Ishikawa (cell line): ENCODE data around the gene CTSK.

Source experiments
- CEBPB ChIP-seq: IDR thresholded peaks from 2 replicates; pipeline ENCODE4 v1.6.1; 2012
- CREB1 ChIP-seq: IDR thresholded peaks from 2 replicates; pipeline ENCODE4 v1.6.1; 2012; ENCODE audit warnings: low read depth
- EGR1 ChIP-seq: IDR thresholded peaks from 2 replicates; pipeline ENCODE4 v1.6.1; 2012
- EP300 ChIP-seq: IDR thresholded peaks from 2 replicates; pipeline ENCODE4 v1.6.1; 2012; ENCODE audit warnings: borderline replicate concordance
- FOXM1 ChIP-seq: IDR thresholded peaks from 2 replicates; pipeline ENCODE4 v1.6.1; 2012; ENCODE audit warnings: low read depth, borderline replicate concordance
- MAX ChIP-seq: IDR thresholded peaks from 2 replicates; pipeline ENCODE4 v1.6.1; 2012
- NFIC ChIP-seq: IDR thresholded peaks from 2 replicates; pipeline ENCODE4 v1.6.1; 2012
- RAD21 ChIP-seq: IDR thresholded peaks from 2 replicates; pipeline ENCODE4 v1.6.1; 2012; ENCODE audit warnings: low read depth
- TAF1 ChIP-seq: IDR thresholded peaks from 2 replicates; pipeline ENCODE4 v1.6.1; 2012; ENCODE audit warnings: low read depth, mild to moderate bottlenecking
- TCF12 ChIP-seq: IDR thresholded peaks from 2 replicates; pipeline ENCODE4 v1.6.1; 2012; ENCODE audit warnings: low read depth
- TEAD4 ChIP-seq: IDR thresholded peaks from 2 replicates; pipeline ENCODE4 v1.6.1; 2012
- USF1 ChIP-seq: IDR thresholded peaks from 2 replicates; pipeline ENCODE4 v1.6.1; 2012
- YY1 ChIP-seq: IDR thresholded peaks from 2 replicates; pipeline ENCODE4 v1.6.1; 2012; ENCODE audit warnings: low read depth
- ZBTB7A ChIP-seq: IDR thresholded peaks from 2 replicates; pipeline ENCODE4 v1.6.1; 2012; ENCODE audit warnings: low read depth
- TF ChIP-seq, protein P1 (sequence below): IDR thresholded peaks from 2 replicates; pipeline ENCODE4 v1.6.1; 2012; ENCODE audit warnings: low read depth, mild to moderate bottlenecking

Gene CTSK

GRCh38 chr1:150762552-150762951 is 45.5 kb downstream of the CTSK start:
- TF ChIP-seq ZBTB7A, result no peak
- TF ChIP-seq, protein P1, sequence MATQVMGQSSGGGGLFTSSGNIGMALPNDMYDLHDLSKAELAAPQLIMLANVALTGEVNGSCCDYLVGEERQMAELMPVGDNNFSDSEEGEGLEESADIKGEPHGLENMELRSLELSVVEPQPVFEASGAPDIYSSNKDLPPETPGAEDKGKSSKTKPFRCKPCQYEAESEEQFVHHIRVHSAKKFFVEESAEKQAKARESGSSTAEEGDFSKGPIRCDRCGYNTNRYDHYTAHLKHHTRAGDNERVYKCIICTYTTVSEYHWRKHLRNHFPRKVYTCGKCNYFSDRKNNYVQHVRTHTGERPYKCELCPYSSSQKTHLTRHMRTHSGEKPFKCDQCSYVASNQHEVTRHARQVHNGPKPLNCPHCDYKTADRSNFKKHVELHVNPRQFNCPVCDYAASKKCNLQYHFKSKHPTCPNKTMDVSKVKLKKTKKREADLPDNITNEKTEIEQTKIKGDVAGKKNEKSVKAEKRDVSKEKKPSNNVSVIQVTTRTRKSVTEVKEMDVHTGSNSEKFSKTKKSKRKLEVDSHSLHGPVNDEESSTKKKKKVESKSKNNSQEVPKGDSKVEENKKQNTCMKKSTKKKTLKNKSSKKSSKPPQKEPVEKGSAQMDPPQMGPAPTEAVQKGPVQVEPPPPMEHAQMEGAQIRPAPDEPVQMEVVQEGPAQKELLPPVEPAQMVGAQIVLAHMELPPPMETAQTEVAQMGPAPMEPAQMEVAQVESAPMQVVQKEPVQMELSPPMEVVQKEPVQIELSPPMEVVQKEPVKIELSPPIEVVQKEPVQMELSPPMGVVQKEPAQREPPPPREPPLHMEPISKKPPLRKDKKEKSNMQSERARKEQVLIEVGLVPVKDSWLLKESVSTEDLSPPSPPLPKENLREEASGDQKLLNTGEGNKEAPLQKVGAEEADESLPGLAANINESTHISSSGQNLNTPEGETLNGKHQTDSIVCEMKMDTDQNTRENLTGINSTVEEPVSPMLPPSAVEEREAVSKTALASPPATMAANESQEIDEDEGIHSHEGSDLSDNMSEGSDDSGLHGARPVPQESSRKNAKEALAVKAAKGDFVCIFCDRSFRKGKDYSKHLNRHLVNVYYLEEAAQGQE, result no peak
- no peak for TF ChIP-seq TEAD4

DNA sequence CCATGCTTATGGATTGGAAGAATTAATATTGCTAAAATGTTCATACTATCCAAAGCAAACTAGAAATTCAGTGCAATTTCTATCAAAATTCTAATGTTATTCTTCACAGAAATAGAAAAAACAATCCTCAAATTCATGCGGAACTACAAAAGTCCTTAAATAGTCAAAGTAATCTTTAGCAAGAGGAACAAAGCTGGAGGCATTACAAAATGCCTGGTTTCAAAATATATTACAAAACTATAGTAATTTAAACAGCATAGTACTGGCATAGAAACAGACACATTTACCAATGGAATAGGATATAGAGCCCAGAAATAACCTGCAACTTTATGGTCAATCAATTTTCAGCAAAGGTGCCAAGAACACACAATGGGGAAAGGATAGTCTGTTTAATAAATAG is 46.3 kb downstream of the CTSK start:
- no peak for TF ChIP-seq FOXM1
- no peak for TF ChIP-seq EGR1
- no peak for TF ChIP-seq TEAD4
- no peak for TF ChIP-seq ZBTB7A
- no peak for TF ChIP-seq CREB1
- no peak for TF ChIP-seq RAD21
- TF ChIP-seq, protein P1, result no peak
- no peak for TF ChIP-seq EP300
- TF ChIP-seq USF1, result no peak
- TF ChIP-seq TCF12, result no peak
- TF ChIP-seq NFIC, result no peak
- TF ChIP-seq YY1, result no peak
- no peak for TF ChIP-seq MAX
- TF ChIP-seq CEBPB, result no peak

DNA sequence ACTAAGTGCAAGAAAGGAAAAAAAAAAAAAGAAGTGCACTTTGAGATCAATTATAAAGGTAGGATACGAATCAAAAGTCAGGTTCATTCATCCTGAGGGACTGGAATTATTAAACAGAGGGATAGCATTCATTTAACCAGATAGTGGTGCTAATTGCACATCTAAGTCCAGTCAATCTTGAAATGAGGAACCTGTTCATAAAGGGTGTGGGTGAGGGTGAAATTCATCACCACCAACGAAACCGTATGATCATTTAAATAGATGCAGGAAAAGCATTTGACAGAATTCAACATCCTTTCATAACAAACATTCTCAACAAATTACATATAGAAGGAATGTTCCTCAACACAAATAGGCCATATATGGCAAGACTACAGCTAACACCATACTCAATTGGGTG is 48.0 kb downstream of the CTSK start:
- TF ChIP-seq EP300, result no peak

GRCh38 chr1:150753416-150753815 is 54.6 kb downstream of the CTSK start:
- TF ChIP-seq TCF12 (no peak), CREB1 (no peak), TAF1 (no peak), CEBPB (no peak), MAX (no peak), NFIC (no peak), EGR1 (no peak), TEAD4 (no peak), EP300 (no peak), ZBTB7A (no peak), RAD21 (no peak), YY1 (no peak), FOXM1 (no peak), USF1 (no peak)
- TF ChIP-seq, protein P1, result no peak

- TF ChIP-seq ZBTB7A, result no peak
- TF ChIP-seq CEBPB, result no peak
- no peak for TF ChIP-seq USF1
Observed at GRCh38 chr1:150751443-150751842, 56.6 kb downstream of the CTSK start.
